ENCODE results near the gene PRPF6. TPM values are rescaled to one million over a fixed set of nuclear protein-coding genes. Genes with fewer than 3 reads are reported as not detected.

The PRPF6 gene
- total RNA-seq, 4 donors from 2014 or later = 39.3 to 68.4 (median 47.7) TPM

GRCh38 chr20:63961664-63962425 lies 19.1 kb upstream of the PRPF6 start:
- H3K27me3 ChIP-seq = no peaks in the 10 kb centered on the region
- intact Hi-C loops (cut with DNase I; ENCODE audit: low total_unique reads) (no loop called here), in situ Hi-C loops (cut with MboI; ENCODE audit: low sequenced_read_pairs in 4 of 4) (no loop called here)
- no peak overlapping the region for H3K27ac ChIP-seq
- TF ChIP-seq POLR2A (IDR thresholded peaks at IDR 0.05) = no peak
- TF ChIP-seq CTCF (IDR thresholded peaks at IDR 0.05 in 4 of 5, conservative IDR thresholded peaks at IDR 0.05 in 1 of 5) = no peak
- H3K4me1 ChIP-seq = peaks cover 0 to 12% of the 10 kb centered on the region in 2 donors
- ATAC-seq (no peak), DNase-seq (no peak)
- no peaks in the 10 kb centered on the region for H3K9me3 ChIP-seq
- H3K36me3 ChIP-seq = peaks cover 0 to 49% of the 10 kb centered on the region in 2 donors
- H3K4me3 ChIP-seq = no peak overlapping the region

- Histone ChIP-seq H3K9me3 (no peaks in the 10 kb centered on the region), H3K4me3 (no peak overlapping the region), H3K27ac (no peak overlapping the region), H3K4me1 (peaks cover 0 to 3% of the 10 kb centered on the region in 2 donors), H3K27me3 (no peaks in the 10 kb centered on the region), H3K36me3 (peaks cover 0 to 53% of the 10 kb centered on the region in 2 donors)
- no peak for TF ChIP-seq POLR2A (IDR thresholded peaks at IDR 0.05)
- no peak for TF ChIP-seq CTCF (IDR thresholded peaks at IDR 0.05 in 4 of 5, conservative IDR thresholded peaks at IDR 0.05 in 1 of 5)
- DNase-seq = no peak
- in situ Hi-C loops (cut with MboI; ENCODE audit: low sequenced_read_pairs in 4 of 4) (no loop called here), intact Hi-C loops (cut with DNase I; ENCODE audit: low total_unique reads) (no loop called here)
- no peak for ATAC-seq
These were observed 18.2 kb upstream of the PRPF6 start for GRCh38 chr20:63962426-63963347.

- no peak for TF ChIP-seq POLR2A (IDR thresholded peaks at IDR 0.05)
- intact Hi-C loops (cut with DNase I; ENCODE audit: low total_unique reads) (no loop called here), in situ Hi-C loops (cut with MboI; ENCODE audit: low sequenced_read_pairs in 4 of 4) (no loop called here)
- H3K36me3 ChIP-seq = peaks cover 0 to 53% of the 10 kb centered on the region in 2 donors
- DNase-seq = no peak
- no peak overlapping the region for H3K4me3 ChIP-seq
- ATAC-seq = no peak
- peaks cover 0 to under 1% of the 10 kb centered on the region in 2 donors for H3K4me1 ChIP-seq
- H3K27me3 ChIP-seq = no peaks in the 10 kb centered on the region
- H3K9me3 ChIP-seq = no peaks in the 10 kb centered on the region
- H3K27ac ChIP-seq = no peak overlapping the region
These were observed 17.6 kb upstream of the PRPF6 start for GRCh38 chr20:63963348-63963741.

- Histone ChIP-seq H3K27me3 (no peaks in the 10 kb centered on the region), H3K9me3 (no peaks in the 10 kb centered on the region), H3K4me3 (no peak overlapping the region), H3K36me3 (peaks cover 0 to 53% of the 10 kb centered on the region in 2 donors), H3K27ac (no peak overlapping the region), H3K4me1 (peaks cover 4 to 5% of the 10 kb centered on the region in 2 donors)
- no peak for ATAC-seq
- no peak for TF ChIP-seq POLR2A (IDR thresholded peaks at IDR 0.05)
- TF ChIP-seq CTCF (IDR thresholded peaks at IDR 0.05 in 4 of 5, conservative IDR thresholded peaks at IDR 0.05 in 1 of 5) = no peak
- no peak for DNase-seq
- intact Hi-C loops (cut with DNase I; ENCODE audit: low total_unique reads) = no loop called here
- in situ Hi-C loops (cut with MboI; ENCODE audit: low sequenced_read_pairs in 4 of 4) = no loop called here
These were observed 17.1 kb upstream of the PRPF6 start for GRCh38 chr20:63963784-63964301.

GRCh38 chr20:63964412-63964811 lies 16.5 kb upstream of the PRPF6 start:
- Histone ChIP-seq H3K27me3 (no peaks in the 10 kb centered on the region), H3K4me3 (no peak overlapping the region), H3K9me3 (no peaks in the 10 kb centered on the region), H3K4me1 (peaks cover 8 to 9% of the 10 kb centered on the region in 2 donors), H3K27ac (no peak overlapping the region), H3K36me3 (peaks cover 0 to 51% of the 10 kb centered on the region in 2 donors)
- intact Hi-C loops (cut with DNase I; ENCODE audit: low total_unique reads) (no loop called here), in situ Hi-C loops (cut with MboI; ENCODE audit: low sequenced_read_pairs in 4 of 4) (no loop called here)
- DNase-seq = no peak
- ATAC-seq = no peak
- TF ChIP-seq POLR2A (IDR thresholded peaks at IDR 0.05) = no peak
- TF ChIP-seq CTCF (IDR thresholded peaks at IDR 0.05 in 4 of 5, conservative IDR thresholded peaks at IDR 0.05 in 1 of 5) = no peak

Measured in gastrocnemius medialis (tissue), 4 donors.